ENCODE measurements around the gene ADCY6.

- TF ChIP-seq, protein P1, sequence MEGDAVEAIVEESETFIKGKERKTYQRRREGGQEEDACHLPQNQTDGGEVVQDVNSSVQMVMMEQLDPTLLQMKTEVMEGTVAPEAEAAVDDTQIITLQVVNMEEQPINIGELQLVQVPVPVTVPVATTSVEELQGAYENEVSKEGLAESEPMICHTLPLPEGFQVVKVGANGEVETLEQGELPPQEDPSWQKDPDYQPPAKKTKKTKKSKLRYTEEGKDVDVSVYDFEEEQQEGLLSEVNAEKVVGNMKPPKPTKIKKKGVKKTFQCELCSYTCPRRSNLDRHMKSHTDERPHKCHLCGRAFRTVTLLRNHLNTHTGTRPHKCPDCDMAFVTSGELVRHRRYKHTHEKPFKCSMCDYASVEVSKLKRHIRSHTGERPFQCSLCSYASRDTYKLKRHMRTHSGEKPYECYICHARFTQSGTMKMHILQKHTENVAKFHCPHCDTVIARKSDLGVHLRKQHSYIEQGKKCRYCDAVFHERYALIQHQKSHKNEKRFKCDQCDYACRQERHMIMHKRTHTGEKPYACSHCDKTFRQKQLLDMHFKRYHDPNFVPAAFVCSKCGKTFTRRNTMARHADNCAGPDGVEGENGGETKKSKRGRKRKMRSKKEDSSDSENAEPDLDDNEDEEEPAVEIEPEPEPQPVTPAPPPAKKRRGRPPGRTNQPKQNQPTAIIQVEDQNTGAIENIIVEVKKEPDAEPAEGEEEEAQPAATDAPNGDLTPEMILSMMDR (IDR thresholded peaks at IDR 0.05) = no peak
- no peak for TF ChIP-seq POLR2A (IDR thresholded peaks at IDR 0.05)
These were observed 31.3 kb upstream of the ADCY6 start for GRCh38 chr12:48819986-48820725.
